T-helper 2 cell treated with Interferon-gamma antibody and Interleukin-4, amounts not matched to agents 100 ng/mL and 5 ng/mL, for 36 hours (primary cell): ENCODE measurements around the gene PDIA2. TPM values are rescaled to one million over a fixed set of nuclear protein-coding genes. Genes with fewer than 3 reads are reported as not detected.

ENCODE experiments used
- intact Hi-C: fragments of 100-400 bp; cut with micrococcal nuclease; formaldehyde crosslinking; loops from one replicate; pipeline ENCODE4 v1.15.1; 2023
- total RNA-seq: library from RNA; stranded (reverse); gene quantifications from 2 replicates; pipeline ENCODE4 v1.2.3, GENCODE V29; 2022

Gene PDIA2
- total RNA-seq, 1 donor from 2014 or later, result not detected

DNA sequence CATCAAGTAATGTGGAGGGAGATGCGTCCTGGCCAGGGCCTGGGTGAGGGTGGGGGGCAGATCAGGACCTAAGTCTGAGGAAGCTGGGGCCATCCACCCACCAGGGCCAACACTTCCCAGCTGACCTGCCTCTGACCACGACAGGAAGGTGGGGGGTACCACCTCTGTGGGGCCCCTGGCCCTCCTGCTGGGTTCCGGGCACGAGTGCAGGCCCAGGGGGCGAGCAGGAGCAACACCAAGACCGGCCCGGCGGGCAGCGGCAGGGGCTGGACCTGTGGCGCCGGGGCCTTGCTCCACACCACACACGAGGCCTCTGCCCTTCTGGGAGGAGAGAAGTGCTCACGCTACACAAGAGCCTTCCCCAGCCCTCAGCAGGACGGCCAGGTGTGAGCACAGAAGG, 13.3 kb downstream of the PDIA2 start:
- intact Hi-C loops, result no loop called here

DNA sequence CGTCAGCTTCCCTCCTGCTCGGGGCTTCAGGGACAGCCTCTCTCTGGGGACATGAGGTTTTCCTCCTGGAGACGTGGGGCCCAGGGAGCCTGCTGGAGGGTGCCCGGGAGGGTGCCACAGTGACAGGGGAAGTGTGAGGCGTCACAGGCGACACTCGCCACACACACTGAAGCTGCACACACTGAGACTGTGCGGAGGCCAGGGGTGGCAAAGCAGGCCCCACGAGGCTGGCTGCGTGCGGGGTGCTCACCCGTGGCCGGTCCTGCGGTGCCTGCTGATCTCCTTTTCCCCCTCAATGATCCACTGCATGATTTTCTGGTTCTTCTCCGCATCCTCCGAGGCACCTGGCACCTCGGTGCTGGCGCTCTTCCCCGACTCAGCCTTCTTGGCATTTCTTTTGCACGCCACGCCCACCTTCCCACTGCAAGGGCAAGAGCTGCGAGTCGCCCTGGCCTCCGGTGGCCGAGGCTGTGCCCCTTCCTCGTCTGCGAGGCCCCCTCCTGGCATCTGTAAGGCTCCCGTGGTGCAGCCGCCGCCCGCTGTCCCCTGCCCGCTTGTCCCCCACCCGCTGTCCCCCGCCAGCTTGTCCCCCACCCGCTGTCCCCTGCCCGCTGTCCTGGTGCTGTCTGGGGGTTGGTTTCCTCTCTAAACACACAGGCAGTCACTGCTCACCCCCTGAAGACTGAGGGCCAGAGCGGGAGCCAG, 14.0 kb downstream of the PDIA2 start:
- intact Hi-C loops, result no loop called here

DNA sequence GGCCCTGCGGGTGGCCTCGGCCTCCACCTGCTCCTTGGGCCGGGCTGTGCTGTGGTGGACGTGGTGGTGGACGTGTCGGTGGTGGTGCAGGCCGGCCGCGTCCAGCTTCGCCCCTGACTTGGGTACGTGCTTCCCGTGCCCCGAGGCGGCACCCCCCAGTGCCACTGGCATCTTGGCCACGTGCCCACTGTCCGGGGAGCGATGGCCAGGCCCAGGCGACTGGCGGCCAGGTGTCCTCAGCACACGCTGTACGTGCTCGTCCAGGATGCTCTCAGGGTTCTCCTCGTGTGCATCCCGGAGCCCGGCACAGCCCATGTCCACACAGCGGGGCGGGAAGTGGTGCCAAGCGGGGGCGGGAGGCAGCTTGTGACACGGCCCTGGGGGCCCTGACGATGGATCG, 14.9 kb downstream of the PDIA2 start:
- intact Hi-C loops, result no loop called here

DNA sequence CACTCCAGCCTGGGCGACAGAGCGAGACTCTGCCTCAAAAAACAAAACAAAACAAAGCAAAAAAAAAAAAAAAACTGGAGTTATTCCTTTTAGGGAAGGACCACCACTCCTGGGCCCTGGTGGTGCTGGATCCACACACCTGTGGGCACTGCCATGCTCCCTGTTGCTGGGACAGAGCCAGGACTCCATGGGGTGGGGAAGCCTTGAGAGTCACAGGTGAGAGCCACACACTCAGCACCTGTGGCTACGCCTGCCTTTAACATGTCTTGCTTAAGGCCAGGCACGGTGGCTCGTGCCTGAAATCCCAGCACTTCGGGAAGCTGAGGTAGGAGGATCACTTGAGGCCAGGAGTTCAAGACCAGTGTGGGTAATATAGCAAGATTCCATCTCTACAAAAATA, 18.3 kb downstream of the PDIA2 start:
- intact Hi-C loops, result no loop called here

DNA sequence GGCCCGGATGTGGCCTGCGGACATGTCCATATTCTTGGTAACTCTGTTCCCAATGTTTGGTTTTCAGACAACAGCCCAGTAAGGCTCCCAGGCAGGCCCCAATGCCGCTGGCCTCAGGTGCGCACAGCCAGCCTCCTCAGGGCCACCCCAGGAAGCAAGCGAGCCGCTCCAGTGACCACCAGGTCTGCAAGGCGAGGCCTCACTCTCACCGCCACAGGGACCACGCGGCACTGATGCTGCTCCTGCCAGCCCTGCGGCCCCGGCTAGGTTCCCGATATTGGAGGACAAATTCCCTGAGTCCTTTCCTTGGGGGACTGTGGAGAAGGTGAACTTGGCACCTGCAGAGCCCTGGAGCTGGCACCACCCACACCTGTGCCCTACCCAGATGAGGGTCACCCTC, 19.0 kb downstream of the PDIA2 start:
- intact Hi-C loops, result no loop called here

DNA sequence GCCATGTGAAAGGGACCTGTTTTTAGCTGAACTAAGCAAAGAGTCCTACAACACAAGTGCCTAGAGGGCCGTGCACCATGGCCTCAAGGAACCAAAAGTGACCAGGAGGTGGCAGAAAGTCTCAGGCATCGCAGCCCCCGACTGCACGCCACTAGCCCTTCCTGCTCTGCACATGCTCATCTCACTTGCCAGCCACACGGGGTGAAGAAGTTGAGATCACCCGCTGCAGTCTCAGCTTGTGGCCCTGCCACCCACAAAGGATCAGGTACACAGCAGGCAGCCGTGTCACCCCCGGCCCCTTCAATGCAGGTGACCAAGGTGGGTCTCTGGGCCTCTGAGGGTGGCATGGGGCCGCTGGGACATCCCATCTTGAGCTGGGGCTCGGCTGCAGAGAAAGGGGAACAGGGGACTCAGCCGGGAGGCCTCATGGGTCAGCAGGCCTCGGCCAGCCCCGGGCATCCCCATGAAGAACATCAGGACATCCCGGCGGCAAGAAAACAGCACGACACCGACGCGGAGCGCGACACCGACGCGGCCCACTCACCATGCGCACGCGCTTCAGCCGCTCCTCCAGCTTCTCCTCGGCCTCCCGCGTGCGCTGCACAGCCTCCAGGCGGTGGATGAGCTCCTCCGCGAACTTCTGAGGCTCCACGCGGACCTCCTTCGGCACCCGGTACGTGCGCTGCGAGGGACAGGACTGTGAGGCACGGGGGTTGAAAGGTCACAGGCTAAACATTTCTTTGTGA, 21.0 kb downstream of the PDIA2 start:
- intact Hi-C loops, result no loop called here

- intact Hi-C loops, result no loop called here
These were observed 23.1 kb downstream of the PDIA2 start for GRCh38 chr16:305916-306626.

GRCh38 chr16:306911-307370, 24.0 kb downstream of the PDIA2 start:
- intact Hi-C loops, result no loop called here

GRCh38 chr16:307691-308312, 24.8 kb downstream of the PDIA2 start:
- intact Hi-C loops, result no loop called here

DNA sequence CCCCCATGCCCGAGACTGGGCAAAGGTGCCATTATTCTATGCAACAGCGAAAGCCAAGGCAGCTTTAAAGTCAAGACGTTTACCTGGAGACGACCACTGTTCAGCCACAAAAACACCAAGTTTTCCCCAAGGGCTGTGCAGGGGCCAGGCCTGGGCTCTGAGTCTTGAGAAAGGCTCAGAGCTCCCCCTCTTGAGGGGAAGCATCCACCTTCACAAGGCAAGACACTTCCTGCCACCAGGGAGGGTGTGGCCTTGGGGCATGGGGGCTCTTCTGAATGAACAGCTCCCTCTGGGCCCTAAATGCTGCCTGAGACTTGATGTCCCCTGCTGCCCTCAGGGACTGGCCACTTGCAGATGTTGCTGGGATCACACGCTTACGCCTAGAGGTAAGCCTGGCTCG, 26.5 kb downstream of the PDIA2 start:
- intact Hi-C loops, result no loop called here

DNA sequence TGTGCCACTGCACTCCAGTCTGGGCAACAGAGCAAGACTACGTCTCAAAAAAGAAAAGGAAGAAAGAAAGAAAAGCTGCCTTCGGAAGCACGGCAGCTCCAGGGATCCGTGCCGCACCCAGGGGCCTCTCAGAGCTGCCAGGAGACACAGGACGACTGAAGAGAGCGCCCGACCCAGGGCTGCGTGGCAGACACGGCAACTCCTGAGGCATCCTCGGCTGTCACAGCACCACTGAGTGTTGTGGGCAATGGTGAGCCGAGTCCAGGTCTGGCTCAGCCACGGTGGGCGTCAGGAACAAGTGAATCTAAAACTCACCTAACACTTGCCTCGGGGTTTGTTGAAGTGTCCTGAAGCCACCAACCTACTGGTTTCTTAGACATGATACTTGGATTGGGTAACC, 28.8 kb downstream of the PDIA2 start:
- intact Hi-C loops, result no loop called here

DNA sequence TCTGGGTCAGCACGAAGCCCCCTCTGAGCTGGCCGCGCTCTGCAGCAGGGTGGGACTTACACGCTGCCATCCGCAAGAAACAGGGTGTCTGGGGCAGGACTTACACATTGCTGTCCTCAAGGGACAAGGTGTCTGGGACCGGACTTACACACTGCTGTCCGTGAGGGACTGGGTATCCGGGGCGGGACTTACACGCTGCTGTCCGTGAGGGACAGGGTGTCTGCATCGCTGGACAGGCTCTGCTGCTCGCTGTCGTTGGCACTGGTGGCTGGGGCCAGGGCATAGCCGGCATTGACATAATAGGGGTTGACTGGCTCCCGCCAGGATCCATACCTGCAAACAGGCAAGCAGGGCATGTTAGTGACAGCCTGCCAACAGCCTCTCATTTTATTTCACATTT, 31.4 kb downstream of the PDIA2 start:
- intact Hi-C loops, result no loop called here

- intact Hi-C loops, result no loop called here
These were observed 31.9 kb downstream of the PDIA2 start for GRCh38 chr16:314795-315299.

DNA sequence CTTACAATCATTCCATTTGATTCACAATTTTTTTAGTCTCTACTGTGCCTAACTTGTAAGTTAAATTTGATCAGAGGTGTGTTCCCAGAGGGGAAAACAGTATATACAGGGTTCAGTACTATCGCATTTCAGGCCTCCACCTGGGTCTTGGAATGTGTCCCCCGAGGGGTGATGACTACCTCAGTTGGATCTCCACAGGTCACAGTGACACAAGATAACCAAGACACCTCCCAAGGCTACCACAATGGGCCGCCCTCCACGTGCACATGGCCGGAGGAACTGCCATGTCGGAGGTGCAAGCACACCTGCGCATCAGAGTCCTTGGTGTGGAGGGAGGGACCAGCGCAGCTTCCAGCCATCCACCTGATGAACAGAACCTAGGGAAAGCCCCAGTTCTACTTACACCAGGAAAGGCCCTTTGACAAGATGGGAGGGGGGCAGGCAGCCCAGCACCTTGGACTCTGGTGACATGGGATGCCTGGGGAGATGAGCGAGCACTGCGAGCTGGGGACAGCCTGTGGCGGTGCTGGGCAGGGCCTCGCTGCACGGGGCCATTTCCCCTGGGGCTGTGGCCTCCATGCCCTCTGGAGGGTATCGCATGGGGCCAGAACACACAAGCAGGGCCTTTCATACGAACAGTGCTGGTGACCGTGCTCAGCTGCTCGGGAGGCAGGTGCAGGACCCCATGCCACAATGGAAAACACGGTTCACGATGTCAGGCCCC, 33.9 kb downstream of the PDIA2 start:
- intact Hi-C loops, result no loop called here

DNA sequence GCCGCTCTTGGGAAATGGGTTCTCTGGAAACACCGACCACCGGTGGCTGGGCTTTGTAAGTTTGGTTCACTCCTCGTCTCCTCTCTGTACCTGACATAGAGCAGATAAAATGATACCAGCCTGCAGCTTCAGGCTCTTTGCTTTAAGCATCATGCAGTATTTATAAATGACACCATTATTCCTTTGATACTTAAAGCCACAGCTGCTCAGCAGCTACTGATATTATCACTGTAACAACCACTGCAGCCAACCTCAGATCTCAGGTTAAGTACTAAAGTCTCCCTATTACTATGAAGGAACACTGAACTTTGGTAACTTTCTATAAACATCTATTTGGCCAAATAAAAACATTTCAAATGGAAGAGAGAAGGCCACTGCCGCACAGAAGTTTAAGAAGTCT, 34.6 kb downstream of the PDIA2 start:
- intact Hi-C loops, result no loop called here

- intact Hi-C loops, result no loop called here
These were observed 35.7 kb downstream of the PDIA2 start for GRCh38 chr16:318628-319027.

DNA sequence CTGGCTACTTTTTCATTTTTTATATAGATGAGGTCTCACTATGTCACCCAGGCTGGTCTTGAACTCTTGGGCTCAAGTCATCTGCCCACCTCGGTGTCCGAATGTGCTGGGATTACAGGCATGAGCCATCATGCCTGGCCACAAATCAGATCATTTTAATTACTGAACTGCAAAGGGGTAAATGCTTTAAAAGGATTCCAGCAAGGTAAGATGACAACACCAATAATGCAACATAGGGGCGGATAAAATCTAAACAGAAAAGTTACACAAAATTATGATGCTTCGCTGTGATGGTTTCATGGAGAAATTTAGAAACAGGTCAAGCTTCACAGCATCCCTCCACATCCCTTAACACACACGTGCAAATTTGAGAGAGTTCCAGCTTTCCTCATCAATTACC, 37.2 kb downstream of the PDIA2 start:
- intact Hi-C loops, result no loop called here

DNA sequence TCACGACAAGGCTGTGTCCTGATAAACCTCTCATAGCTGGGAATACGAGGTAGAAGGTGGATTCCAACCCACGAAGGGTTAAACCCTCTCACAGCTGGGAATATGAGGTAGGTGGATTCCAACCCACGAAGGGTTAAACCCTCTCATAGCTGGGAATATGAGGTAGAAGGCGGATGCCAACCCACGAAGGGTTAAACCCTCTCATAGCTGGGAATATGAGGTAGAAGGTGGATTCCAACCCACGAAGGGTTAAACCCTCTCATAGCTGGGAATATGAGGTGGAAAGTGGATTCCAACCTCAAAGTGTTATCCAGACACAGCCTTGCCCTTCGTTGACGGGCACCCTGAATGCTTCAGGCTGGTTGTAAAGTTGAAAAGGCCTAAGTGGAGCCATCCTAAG, 38.6 kb downstream of the PDIA2 start:
- intact Hi-C loops, result no loop called here

DNA sequence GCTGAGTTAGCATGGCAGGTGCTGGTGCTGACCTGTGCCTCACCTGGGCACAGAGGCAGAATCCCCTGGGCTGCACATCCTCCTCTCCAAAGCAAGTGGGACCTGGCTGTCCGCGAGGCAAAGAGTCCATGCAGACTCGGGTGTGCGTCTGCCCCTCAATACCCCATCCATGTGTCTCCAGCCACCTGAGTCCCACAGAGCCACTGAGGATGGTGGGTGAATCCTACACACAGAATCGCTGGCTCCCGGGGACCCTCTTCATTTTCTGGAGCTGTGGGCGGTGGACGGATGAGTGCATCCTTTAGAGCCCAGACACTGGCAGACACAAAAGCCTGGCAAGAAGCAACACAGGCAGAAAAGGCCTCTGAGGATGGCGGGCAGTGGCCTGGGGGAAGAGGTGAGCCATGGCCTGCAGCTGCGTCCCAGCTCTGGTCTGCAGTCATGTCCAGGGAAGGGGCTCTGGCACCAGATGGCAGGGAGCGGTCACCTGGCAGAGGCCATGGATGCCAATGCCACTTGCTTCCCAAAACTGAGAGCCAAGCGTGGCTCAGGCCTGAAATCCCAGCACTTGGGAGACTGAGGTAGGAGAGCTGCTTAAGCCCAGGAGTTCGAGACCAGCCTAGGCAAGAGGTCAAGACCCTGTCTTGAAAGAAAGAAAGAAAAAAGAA, 39.6 kb downstream of the PDIA2 start:
- intact Hi-C loops, result no loop called here

GRCh38 chr16:324201-324450, 41.2 kb downstream of the PDIA2 start:
- intact Hi-C loops, result loop anchor here (2.0 kb wide), 1 partner anchor 29 kb away; the partner anchor contains the start of gene AXIN1
